ENCODE measurements around the gene GAB2.

Gene GAB2

DNA sequence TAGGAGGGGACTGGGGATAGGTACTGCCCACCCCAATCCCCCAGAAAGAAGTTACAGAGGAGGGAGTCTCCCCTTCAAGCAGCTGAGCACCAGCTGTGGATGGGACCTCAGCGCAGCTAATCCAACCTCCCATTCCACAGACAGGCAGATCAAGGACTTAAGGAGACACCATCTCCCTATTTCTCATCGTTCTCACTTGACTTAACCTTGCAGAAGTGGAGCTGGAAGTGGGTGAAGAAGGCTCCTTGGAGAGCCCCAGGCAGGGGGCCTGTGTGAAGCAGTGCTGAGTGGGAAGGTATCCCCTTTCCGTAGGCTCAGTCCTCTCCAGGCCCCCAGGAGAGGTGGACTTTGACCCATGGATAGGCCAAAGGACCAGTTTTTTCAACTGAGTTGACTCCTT, 201.6 kb downstream of the GAB2 start:
- no peak for DNase-seq

DNA sequence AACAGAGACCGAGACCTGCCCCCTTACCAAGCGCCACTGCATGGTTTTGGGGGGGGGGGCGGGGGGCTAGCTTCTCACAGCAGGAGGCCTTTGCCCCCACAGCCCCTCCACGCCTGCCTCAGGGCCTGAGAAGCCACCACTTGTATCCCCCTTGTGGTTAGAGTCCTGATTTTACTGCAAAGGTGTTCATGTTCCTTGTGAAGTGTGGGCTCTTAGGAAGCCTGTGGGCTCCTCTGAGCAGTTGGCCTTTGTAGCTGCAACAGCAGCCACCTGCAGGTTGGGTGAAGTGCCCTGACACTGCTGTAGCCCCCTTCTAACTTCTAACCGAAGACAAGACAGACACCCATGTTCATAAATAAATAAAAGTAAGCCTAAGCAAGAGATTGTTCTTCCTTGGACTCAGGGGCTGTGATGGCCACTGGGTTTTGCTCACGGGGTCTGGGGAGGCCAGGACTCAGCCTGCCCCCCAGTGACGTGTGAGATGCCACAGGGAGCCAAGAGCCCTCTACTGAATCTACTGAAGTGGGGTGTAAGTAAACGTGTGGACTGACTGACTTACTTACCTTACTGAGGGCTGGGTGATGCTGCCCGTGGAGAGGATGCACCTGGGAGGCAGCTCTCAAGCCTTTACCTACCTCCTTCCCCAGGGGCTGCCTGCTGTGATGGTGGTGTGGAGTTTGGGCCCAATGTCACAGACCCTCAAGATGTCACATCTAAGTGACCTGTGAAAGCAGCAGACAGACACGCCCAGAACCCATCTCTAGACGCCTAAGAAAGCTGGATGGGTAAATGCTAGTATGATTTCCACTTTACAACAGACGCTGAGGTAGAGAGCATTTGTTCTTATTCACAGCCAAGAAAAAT, 203.1 kb downstream of the GAB2 start:
- no peak for DNase-seq

DNA sequence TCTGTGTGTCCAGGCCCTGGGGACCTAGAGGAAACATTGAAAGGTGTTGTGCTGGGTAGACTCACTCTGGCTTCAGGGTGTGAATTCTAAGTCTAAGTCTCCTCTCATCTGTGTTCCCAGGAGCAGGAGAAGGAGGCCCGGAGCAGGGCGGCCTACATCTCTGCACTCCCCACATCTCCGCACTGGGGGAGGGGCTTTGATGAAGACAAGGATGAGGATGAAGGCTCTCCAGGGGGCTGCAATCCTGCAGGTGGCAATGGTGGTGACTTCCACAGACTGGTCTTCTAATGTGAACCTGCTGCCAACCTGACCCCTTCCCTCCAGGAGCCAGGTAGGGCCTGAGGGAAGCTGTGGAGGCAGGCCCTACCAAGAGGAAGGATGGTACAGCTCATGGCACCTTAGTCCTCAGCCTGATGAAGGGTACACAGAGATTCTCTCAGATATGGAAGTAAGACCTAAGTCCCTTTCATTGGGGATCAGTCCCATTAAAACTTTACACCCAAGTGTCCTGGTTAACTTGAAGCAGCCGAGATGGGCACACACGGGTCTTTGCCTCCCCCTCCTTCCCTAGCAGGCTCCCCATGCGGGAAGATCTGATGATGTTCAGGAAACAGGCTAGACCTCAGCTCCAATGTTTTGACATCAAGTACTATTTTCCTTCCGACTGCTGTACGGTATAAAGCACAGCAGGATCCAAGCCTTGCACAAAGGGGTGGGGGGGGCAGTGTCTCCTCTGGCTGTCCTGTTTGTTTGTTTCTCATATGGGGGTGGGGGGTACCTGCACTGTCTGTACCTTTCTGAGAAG, 203.9 kb downstream of the GAB2 start:
- no peak for DNase-seq

DNA sequence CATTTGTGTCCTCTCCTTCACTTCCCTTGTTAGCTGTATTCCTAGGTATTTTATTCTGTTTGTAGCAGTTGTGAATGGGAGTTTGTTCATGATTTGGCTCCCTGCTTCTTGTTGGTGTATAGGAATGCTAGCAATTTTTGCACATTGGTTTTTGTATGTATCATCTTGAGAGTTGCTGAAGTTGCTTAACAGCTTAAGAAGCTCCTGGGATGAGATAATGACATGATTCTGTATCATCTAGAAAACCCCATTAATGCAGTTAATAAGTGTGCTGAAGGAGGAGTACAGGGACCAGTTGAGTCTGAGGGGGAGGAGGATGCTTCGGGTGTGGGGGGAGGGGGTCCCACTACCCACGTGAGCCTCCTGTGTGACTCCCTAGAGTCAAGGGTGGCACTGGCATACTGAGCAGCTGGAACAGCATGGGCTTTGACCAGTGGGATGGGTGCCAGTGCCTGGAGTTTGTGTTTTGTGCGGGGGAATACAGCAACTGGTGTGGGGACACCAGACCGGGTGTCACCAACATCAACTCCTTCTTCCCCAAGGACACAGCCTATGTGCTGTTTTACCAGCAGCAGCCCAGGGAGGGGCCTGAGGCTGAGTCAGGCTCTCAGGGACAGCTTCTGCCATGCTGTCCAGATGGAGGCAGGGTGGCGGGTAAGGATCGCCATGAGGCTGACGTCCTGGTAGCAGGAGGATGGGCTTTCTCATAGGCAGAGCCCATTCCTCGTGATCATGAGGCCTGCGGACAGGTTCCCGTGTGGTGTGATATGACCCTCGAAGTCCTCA, 204.8 kb downstream of the GAB2 start:
- no peak for DNase-seq

DNA sequence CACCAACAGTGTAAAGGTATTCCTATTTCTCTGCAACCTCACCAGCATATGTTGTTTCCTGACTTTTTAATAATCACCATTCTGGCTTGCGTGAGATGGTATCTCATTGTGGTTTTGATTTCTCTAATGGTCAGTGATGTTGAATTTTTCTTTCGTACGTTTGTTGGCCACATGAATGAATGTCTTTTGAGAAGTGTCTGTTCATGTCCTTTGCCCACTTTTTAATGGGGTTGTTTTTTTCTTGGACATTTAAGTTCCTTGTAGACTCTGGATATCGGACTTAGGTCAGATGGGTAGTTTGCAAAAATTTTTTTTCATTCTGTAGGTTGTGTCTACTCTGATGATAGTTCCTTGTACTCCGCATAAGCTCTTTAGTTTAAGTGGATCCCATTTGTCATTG, 206.1 kb downstream of the GAB2 start:
- DNase-seq, result no peak

DNA sequence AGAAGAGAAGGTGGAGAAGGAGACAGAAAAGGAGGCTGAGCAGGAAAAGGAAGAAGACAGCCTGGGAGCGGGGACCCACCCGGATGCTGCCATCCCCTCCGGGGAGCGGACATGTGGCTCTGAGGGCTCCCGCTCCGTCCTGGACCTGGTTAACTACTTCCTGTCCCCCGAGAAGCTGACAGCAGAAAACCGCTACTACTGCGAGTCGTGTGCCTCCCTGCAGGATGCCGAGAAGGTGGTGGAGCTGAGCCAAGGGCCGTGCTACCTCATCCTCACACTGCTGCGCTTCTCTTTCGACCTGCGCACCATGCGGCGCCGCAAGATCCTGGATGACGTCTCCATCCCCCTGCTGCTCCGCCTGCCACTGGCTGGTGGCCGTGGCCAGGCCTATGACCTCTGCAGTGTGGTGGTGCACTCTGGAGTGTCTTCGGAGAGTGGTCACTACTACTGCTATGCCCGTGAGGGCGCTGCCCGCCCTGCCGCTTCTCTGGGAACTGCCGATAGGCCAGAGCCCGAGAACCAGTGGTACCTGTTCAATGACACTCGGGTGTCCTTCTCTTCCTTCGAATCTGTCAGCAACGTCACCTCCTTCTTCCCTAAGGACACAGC, 207.5 kb downstream of the GAB2 start:
- no peak for DNase-seq

DNA sequence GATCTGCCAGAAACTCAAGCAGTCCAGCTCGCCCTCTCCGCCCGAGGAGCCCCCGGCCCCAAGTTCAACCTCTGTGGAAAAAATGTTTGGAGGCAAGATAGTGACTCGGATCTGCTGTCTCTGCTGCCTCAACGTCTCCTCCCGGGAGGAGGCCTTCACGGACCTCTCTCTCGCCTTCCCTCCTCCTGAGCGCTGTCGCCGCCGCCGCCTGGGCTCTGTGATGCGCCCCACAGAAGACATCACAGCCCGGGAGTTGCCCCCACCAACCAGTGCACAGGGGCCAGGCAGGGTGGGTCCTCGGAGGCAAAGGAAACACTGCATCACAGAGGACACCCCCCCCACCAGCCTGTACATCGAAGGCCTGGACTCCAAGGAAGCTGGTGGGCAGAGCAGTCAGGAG, 208.1 kb downstream of the GAB2 start:
- DNase-seq, result no peak

DNA sequence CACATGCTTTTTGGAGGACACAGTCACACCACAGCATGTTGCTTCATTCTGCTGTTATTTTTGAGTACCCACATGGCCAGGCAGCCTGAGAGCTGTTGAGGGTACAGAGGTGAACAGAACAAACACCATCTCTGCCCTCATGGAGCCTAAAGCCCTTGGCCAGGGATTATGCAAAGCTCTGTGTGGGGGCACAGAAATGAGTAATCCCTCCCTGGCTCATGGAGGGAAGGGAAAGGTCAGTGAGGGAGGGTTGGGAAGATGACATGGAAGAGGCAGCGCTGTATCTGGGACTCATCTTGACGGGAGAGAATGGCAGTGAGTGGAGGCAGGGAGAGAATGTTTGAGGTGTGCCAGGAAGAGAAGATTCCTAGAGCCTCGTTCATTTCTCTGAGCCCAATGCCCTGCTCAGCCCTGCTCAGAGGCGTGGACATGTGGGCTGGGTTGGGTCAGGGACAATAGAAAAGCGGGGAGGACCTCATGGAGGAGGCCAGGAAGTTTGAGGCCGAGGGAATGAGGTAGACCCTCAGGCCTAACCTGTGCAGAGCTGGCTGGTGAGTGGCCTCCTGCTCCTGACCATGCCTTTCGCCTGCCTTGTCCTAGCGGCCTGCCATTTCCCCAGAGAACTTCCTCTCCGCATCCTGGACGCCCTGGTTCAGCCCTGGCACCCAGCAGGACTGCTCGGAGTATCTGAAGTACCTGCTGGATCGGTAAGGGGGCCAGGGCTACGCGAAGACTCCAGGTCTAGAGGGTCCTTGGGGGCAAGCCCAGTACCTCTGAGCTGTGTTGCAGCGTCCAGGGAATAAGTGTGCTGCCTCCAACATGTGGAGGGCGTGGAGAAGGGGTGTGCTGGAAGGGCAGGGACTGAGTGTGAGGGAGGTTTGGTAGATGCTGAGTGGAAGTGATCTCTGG, 209.1 kb downstream of the GAB2 start:
- no peak for DNase-seq

DNA sequence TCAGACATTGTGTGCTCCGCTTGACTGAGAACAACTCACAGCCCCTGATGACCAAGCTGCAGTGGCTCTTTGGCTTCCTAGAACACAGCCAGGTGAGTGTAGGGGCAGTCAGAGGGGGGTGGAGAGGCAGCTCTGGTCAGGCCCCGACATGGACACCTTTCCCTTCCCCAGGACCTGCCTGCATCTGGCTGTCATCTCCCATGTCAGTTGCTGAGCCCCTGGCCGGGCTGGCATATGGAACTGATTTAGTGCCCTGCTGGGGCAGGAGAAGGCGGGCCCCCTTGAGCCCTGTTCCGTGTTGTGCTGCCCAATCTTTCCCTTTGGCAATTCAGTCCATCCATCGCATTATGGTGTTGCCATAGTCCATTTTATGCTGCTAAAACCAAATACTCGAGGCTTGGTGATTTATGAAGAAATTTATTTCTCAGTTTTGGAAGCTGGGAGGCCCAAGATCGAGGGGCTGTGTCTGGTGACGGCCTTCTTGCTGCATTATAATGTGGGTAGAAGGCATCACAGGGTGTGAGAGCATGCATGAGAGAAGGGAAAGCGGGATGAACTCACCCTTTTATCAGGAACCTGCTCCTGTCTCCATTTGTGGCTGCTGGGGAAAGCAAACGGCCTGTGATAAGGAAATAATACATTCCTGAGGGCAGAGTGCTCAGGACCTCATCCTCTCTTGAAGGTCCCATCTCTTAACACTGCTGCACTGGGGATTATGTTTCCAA, 209.9 kb downstream of the GAB2 start:
- no peak for DNase-seq

DNA sequence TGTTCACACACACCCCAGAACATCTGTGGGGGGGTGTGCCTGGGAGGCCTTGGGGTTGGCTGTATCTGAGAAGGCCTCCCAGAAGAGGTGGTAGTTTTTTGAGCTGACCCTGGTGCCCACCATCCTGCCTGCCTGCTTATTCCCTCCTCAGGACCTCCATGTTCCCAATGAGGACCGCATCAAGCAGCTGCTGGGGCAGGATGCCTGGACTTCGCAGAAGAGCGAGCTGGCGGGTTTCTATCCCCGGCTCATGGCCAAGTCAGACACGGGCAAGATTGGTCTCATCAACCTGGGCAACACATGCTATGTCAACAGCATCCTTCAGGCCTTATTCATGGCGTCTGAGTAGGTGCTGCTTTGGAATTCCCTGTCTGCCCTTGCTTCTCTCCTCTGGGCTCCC, 211.9 kb downstream of the GAB2 start:
- DNase-seq, result no peak

DNA sequence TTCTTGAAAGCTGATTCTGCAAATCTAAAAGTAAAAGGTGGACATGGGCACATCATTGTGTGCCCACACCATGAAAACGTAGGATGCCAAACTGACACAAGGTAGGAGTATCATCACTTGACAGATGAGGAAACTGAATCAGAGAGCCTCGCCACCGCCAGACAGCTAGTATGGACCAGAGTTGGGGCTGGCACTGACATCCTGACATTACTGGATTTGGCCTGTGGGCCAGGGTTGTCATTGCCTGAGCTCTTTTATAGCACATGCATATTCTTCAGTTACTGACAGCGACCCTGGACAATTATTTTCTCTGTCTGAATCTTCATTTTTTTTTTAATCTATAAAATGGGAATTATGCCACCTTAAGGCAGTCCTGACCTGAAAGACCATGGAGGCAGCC, 212.4 kb downstream of the GAB2 start:
- no peak for DNase-seq

DNA sequence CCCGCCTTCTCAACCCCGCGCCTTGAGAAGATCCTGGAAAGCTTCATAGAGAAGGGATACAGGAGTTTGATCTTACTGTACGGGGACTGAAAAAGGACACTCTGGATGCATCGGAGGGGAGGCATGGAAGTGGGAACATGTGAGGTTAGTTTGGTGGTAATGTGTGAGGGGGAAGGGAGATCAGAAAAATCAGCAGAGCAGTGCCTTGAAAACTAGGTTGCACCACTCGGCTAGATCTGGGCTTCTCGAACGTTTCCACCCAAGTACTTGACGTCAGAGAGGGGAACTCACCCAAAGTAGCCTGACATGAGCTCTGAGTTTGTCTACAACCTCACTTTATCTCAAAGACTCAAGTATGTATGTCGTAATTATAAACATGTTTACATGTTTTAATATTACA, 214.4 kb downstream of the GAB2 start:
- no peak for DNase-seq

DNA sequence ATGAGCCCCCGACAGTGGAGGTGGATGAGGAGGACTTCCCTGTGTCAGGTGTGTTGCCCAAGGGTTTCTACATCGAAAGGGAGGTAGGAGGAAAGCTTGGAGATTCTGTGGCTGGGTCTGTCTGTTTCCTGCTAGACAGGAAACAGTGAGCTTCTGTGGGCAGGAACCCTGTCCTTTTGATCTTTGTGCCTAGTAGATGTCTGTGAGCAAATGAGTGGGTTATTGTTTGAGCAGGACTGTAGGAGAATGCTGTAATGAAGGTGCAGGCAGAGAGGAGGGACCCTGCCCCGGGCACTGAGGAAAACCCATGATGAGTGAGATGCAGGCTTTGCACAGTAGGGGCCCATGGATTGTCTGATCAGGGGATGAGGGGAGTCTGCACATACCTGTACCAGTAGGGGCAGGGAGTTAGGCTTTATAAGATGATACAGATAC, 214.9 kb downstream of the GAB2 start:
- no peak for DNase-seq

DNA sequence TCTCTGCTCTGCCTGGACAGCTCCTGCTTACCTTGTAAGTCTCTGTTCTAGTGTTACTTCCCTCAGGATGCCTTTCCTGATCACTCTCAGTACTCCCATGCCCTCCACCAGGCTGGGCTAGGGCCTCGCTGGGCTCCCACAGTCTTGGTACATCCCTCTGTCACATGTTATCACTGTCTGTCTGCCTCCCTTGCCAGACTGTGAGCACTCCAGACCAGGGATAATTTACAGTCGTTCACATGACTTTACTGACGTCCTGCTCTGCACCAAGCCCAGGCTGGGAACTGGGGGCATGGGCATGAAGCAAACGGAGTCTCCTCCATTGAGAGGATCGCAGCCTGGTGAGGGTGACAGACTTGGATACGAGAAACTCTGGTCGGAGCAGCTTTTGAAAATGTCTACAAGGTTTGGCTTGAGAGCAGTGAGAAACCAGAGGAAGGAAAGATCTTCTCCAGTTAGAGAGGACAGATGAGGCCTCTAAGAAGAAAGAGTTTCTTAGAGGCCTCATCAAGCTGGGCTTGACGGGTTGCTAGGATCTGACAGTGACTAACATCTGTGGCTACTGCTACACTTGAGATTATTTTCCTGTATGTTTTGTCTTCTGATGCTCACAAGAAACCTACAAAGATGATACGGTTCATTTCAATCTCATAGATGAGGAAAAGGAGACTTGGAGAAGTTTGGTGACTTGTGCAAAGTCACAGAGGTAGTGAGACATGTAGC, 216.4 kb downstream of the GAB2 start:
- no peak for DNase-seq

DNA sequence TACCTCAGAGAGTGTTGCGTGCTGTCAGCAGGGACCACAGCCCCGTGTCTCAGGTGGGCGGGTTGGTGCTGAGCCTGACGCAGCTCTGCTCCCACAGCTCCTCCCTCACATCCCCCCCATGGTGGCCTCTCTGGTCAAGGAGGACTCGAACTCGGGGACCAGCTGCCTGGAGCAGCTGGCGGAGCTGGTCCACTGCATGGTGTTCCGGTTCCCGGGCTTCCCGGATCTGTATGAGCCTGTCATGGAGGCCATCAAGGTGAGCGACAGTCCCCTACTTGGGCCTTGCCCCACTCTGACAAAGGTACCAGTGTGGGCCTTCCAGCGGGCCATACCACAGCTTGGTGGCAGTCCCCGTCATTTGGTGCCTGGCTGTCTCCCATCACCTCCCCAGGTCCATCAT, 217.1 kb downstream of the GAB2 start:
- no peak for DNase-seq

DNA sequence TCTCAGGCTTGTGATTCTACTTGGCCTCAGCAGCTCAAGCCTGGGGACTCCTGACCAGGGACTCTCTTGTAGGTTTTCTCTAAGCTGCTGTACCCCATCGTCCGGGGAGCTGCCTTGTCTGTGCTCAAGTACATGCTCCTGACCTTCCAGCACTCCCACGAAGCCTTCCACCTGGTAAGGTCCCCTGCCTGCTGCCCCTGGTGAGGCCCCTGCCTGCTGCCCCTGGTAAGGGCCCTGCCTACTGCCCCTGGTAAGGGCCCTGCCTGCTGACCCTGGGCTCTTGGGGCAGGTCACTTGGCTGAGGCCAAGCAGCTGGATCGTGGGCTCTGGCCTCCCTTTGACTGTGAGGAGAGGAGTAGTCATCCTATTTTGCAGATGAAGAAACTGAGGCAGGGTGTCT, 217.6 kb downstream of the GAB2 start:
- no peak for DNase-seq

DNA sequence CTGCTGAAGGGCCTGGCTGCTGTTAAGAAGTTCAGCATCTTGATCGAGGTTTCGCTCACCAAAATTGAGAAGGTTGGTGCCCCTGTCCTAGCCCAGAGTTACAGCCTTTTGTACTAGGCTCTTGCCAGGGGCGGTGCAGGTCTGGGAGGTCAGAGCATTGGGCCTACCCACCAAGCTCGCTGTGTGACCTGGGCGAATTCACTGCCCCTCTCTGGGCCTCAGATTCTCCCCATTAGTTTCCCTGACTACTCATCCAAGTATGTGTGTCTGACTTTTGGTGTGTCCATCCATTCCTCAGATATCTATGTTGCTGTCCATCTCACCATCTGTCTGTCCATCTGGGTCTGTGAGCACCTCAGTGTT, 218.0 kb downstream of the GAB2 start:
- no peak for DNase-seq

DNA sequence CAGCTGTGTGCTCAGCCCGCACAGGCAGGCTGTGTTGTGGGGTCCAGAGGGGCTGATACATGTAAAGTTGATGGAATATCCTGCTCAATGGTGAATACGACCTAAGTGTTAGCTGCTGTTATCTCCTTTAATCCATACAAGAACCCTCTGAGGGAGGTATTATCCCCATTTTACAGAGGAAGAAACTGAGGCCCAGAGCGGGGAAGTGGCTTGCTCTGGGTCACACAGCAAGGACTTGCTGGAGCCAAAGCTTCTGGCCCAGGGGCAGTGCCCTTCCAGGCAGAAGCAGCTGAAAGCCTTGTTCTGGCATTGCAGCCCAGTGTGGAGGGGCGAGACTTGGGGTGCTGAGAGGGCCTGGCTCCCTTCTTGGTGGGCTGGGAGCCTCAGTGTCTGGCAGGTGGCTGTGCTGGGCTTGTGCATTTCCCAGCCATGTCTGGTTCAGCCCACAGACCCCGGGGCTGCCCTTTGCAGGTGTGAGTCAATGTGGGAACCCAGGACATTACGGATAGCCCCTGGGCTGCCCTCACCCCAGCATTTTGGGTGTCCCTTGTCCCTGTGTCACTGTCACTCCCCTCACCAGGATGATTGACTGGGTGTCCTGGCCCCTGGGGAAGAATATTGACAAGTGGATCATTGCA, 218.5 kb downstream of the GAB2 start:
- no peak for DNase-seq

DNA sequence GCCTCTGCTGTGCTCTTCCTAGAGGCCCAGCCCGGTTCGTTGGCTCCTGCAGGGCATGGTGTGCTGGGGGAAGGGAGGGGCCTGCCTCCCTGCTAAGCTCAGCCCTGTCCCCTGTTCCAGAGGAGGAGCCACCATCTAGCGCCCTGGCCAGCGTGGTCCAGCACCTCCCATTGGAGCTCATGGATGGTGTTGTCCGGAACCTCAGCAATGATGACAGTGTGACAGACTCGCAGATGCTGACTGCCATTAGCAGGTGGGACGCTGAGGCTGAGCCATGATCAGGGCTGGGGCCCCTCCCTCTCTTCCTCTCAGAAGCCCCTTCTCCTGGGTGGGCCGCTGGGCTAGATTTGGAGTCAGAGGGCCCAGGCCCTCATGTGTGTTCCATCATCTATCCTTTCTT, 219.8 kb downstream of the GAB2 start:
- no peak for DNase-seq

DNA sequence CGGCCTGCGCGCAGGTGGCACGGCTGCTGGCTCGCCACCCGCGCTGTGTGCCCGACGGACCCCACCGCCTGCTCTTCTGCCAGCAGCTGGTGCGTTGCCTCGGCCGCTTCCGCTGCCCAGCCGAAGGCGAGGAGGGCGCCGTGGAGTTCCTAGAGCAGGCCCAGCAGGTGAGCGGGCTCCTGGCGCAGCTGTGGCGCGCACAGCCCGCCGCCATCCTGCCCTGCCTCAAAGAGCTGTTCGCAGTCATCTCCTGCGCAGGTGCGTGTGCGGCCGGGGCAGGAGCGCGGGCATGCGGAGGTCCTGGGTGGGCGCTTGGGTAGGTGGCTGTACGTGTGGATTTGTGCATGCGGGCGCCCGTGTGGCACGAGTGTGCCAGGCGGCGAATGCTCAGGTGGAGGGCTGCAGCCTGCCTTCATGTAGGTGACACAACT, 220.9 kb downstream of the GAB2 start:
- no peak for DNase-seq

All from NCI-H1694 treated with DMSO at 0.1 percent for 48 hours (cell line).